OCI-M1 (cell line): ENCODE results near the gene HOXD10.
A peak's percentile ranks its signal among the peaks of the same experiment; 100 is the strongest.

ENCODE experiments used
- DNase-seq: peaks from one replicate; lab custom pipeline; 2025; lab: John Stamatoyannopoulos, UW

The HOXD10 gene

DNA sequence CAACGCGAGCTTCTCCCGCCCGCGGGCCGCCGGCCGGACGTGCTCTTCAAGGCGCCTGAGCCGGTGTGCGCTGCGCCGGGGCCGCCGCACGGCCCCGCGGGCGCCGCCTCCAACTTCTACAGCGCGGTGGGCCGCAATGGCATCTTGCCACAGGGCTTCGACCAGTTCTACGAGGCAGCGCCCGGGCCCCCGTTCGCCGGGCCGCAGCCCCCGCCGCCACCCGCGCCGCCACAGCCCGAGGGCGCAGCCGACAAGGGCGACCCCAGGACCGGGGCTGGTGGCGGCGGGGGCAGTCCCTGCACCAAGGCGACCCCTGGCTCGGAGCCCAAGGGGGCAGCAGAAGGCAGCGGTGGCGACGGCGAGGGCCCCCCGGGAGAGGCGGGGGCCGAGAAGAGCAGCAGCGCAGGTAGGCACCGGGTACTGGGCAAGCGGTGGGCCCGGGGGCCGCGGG, 8.8 kb upstream of the HOXD10 start:
- no peak for DNase-seq

DNA sequence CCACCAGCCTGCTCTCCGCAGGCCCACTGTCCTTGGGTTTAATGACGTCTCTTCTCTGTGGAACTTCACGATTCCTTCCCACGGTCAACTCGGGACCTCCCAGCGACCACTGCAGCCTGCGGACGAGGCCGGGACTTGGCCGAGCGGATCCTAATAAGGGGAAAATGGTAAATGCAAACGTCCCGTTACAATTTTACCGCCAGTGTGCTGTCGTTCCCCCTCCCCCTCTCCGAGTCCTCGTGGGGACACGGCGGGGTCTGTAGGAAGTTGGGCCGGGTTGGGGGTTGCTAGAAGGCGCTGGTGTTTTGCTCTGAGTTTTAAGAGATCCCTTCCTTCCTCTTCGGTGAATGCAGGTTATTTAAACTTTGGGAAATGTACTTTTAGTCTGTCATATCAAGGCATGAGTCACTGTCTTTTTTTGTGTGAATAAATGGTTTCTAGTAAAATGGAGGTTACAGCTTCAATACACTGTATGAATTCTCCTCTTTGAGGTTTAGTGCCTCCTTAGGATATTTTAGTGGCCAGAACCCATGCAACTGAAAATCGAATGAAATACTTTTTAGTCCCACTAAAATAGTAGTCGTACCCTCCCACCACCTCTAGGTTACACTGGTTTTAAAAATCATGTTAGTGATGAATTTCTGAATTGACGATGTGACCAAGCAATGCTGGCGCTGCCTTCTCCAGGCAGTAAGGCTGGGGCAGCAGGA, 7.2 kb upstream of the HOXD10 start:
- DNase-seq: no peak

DNA sequence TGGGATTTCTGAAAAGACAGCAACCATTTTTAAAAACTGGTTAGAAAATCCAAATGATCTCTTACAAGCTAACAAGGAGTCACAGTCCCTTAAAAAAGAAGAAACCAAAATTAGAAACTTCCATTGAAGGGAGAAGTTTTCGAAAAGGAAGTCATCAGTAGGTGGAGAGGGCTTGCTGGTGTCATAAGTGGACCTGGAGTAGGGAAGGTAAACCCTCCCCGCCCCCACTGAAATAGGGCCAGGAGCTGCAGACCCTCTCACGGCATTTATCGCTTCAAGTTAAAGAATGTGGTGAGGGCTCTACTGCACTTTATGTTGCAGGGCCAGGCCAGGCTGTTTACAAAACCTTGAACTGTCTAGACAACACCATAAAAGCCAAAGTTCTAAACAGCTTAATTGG, 6.6 kb upstream of the HOXD10 start:
- DNase-seq: no peak

DNA sequence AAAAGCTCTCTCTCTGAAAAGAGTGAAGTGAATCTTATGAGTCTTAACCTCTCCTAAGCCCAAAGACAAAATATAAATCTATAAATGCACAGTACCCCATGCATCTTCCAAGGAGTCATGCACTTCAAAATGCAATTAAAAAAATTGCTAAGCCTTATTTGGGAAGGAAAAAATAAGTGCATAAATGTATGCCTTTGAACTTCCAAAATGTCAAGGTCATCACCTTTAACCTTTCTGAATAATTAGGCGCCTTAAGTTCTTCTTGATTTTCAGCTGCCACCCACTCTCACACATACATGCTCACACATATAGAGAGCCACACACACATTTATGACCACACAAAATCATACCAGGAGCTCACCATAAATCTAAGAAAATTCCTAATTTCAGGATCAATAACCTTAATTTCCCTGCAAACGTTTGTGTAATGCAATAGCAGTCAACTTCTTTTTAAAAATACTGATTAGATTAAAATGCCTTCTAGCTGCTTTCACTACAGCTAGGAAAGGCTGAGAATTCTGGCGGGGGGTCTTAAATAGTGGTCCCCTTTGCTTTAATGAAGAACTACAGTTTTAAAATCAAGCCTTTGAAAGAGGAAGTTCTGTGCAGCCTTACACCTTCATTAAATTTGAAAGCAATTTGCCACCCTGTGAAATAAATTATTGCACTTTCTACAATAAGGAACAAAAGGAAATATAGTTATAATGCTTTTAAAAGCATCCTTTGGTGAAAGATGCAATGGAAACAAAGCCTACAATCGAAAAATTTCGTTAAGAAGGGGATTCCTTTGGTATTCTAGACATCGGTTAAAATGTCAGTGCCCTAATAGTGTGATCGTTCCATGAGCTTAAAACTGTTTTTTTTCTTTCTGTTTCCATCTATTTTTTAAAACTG, 5.9 kb upstream of the HOXD10 start:
- no peak for DNase-seq

DNA sequence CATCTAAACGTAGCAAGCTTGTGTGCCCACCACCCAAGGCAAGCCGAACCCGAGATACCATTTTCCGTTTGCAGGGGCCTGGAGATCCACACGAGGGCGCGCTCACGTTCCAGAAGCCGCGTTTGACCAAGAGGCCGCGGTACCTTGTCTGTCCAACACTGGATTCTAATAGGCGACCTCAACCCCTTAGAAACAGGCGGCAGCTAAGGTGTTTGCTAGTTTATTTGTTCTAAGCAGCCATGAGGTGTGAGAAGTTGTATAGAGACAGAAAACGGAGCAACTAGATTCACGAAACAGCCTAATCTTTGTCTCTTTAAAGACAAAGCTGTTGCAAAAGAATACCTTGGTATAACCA, 5.3 kb upstream of the HOXD10 start:
- DNase-seq: peak; percentile 78

DNA sequence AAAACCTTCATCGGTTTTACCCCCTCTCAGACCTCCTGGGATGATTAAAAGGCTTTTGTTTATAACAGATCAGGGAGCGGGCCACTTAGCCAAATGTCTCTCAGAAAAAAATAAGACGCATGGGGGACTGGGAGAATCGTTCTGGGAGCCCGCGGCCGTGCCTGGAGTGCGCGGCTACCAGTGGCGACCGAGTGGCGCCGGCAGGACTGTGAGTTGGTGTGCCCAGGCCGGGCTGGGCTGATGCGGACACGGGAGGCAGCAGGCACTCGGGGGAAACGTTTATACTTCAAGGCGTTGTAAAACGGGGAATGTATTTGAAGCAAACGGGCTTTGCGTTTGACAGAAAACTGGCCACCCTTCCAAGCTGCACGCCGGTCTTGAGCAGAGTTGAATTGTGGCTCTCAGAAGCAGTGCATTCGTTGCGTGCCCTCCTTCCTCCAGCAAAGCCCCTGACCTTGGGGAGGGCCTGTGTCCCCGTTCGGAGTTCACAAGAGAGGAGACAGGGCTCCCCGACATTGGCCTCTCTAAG, 4.7 kb upstream of the HOXD10 start:
- DNase-seq: no peak

DNA sequence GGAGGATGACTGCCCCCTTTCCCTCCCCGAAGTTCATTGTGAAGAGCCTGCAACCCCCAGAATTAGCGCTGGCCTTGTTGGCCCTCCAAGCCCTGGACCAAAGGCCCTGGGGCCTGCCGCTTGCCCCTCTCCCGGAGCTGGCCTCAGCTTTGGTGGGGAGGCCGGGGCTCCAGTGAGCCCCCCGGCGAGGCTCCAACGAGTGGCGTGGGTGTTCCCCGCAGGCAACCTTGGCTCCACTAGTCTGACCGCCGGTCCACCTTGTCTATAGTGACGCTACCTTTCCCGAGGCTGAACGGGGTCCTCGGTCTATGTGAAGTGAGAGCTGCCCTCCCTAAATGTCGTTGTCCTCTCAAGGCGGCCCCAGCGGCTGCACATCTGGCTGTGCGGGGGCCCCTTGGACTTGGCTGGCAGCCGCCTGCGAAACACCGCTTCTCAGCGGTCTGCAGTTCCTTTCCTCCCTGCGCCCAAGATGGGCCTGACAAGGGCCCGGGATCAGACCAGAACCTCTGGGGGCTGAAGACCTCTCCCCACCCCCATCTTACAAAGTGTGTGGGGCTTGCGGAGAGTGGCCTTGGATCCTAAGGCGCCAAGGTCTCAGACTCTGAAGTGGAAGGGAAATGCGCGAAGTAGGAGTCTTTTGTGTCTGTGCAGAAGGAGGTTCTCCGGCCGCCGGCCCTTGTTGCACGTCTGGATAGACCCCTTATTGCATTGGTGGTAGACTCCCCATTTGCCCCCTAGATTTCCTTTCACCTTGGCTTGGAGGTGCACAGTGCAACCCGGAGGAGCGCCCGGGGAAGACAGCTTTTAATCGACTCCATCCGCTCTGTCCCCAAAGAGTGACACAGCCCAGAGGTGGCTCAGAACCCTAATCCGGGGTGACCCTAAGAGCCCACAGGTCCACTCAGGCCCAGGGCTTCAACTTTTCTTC, 3.9 kb upstream of the HOXD10 start:
- no peak for DNase-seq

DNA sequence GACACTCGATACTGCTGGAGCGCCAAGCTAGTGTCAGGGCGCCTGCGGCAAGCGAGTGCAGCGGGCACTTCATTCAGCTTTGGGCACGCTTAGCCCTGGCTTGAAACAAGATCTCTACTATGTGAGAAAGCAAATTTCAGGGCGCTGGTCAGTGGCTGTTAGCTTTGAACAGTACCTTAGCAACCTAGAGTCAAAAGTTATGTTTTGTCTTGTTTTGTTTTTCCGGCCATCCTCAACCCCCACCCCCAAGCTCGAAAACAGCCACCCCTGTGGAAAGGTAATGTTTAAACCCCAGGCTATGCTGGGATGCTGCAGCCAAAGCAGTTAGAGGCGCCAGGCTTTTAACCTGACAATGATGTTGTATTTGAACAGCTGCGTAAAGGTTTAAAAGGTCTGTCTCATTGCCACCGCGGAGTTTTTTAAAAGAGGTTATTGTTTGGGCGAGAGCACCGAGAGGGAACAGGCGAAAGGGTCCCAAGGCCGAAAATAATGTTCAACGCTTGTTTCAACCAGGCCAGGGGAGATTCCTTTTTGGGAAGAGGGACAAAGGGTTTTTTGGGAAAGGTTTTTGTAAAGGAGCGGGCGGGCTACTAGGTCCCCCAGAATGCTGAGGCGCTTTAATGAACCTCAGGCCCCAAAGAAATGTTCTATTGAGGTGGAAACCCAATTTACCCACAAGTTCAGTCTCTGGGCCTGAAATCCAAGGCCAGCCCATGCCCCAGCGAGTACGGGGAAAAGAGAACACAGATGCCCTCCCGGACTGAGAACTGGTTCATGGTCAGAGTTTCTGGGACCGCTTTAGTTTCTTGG, 2.3 kb upstream of the HOXD10 start:
- DNase-seq: no peak

DNA sequence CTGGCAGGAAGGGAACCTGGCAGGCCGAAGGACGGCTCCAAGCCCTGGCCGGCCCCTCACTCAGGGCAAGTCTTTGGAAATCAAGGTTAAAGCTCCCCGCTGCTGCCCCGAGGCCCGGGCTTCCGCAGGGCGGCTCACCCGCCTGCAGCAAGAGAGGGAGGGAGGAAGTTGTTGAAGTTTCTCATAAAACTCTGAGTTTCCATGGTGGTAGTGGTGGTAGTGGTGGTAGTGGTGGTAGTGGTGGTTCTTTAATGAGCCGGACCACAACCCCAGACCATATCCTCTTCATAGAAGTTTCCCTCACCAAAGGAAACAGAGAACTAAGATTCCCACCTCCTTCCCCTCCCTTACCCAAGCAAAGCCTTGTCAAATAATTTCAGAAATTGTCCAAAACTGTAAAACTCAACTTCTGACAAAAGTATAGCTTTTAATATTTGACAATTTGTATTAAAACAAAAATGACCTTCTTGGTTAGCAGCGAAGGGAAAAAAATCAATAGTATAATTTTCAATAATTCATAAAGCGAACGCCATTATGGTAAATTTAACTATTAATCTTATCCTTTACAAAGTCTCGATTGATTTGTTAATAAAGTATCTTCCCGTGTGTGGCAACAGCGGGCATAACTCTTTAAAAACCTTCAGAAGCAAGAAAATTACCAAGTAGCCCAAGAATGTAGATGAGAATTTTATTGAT, 1.5 kb upstream of the HOXD10 start:
- DNase-seq: no peak

DNA sequence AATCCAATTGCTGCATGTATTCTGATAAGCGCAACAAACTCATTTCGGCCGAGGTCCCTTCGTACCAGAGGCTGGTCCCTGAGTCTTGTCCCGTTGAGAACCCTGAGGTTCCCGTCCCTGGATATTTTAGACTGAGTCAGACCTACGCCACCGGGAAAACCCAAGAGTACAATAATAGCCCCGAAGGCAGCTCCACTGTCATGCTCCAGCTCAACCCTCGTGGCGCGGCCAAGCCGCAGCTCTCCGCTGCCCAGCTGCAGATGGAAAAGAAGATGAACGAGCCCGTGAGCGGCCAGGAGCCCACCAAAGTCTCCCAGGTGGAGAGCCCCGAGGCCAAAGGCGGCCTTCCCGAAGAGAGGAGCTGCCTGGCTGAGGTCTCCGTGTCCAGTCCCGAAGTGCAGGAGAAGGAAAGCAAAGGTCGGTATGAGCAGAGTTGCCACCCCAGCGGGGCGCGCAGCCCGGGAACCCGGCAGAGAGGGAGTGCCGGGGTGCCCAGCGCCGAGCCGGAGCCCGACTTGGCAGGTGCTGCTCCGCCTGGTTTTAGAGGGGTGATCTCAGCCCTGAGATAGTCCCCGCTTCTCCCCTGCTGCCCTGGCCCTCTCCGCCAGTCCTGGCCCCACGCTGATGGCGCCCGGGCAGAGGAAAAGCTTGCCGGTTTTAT, 714 bp downstream of the HOXD10 start:
- DNase-seq: no peak

DNA sequence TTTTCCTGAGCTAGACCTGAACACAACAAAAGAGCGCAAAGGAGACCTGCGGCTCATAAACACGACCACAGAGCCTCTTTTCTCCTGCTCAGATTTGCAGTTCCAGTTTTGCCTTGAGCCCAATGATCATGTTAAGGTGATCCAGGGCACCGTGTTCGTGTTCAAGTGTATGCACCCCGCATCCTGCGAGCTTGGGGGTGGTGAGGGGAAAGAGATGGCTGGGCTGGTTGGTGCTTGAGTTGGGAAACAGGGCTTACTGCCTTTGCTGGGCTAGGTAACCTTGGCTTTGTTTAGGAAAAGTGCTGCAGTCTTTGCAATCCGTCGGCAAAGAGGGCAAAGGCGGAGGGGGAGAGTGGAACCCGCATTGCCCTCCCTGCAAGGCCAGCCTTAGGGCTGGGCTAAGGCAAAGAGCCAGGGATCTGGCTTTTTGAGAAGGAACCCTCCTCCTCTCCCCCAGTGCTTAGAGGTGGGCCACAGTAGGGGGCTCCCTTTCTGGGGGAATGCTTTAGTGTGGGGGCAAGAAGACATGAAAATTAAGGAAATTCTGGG, 1.3 kb downstream of the HOXD10 start:
- DNase-seq: no peak

DNA sequence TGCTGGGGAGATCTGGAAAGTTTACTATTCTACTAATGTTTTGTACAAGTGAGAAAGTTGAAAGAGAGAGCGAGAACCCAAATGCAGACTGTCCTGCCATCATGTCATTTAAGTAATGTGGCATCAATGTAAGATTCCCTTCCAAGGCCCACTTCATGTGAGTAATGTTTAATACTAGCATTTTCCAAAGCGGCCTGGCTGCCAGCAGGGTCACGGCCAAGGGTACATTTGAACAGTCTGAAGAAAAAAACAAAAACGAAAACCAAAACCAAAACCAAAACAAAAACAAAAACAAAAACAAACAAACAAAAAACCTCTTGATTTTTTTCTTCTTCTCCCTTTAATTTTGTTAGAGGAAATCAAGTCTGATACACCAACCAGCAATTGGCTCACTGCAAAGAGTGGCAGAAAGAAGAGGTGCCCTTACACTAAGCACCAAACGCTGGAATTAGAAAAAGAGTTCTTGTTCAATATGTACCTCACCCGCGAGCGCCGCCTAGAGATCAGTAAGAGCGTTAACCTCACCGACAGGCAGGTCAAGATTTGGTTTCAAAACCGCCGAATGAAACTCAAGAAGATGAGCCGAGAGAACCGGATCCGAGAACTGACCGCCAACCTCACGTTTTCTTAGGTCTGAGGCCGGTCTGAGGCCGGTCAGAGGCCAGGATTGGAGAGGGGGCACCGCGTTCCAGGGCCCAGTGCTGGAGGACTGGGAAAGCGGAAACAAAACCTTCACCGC, 2.2 kb downstream of the HOXD10 start:
- peak; percentile 76 for DNase-seq

DNA sequence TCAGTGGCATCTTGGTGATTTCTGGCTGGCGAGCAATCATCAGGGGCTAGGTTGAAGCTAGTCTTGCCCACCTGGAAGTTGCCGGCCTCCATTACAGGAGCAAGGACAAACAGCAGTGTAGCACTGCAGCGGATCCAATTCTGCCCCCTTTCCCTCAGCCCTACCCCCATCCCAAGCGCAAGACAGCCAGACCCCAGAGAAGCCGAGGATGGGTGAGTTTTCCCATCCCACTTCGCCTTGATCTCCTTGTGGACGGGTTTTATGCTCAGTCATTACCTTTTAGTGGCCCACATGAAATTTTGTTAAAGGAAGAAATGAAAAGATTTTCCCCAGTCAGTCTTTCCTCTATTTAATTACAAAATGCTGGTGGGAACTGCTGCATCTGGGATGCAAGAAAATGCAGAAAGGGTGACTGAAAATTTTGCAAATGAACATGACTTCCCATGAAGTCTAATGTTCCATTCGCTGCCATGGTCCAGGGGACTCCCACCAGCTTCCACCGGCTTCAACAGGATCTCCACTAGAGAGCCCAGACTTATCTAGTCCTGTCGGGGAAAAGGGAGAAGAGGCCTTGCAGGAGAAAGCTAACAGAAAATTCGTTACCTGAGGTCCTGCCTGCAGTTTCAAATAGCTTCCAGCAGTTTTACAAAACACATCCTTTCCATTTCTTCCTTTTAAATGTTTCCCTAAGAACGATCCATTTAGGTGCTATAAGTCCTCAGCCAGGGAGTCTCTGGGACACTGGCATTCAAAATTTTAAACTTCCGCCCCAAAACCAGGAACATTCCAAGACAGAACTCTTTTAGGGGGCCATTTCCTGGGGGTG, 4.0 kb downstream of the HOXD10 start:
- DNase-seq: no peak

DNA sequence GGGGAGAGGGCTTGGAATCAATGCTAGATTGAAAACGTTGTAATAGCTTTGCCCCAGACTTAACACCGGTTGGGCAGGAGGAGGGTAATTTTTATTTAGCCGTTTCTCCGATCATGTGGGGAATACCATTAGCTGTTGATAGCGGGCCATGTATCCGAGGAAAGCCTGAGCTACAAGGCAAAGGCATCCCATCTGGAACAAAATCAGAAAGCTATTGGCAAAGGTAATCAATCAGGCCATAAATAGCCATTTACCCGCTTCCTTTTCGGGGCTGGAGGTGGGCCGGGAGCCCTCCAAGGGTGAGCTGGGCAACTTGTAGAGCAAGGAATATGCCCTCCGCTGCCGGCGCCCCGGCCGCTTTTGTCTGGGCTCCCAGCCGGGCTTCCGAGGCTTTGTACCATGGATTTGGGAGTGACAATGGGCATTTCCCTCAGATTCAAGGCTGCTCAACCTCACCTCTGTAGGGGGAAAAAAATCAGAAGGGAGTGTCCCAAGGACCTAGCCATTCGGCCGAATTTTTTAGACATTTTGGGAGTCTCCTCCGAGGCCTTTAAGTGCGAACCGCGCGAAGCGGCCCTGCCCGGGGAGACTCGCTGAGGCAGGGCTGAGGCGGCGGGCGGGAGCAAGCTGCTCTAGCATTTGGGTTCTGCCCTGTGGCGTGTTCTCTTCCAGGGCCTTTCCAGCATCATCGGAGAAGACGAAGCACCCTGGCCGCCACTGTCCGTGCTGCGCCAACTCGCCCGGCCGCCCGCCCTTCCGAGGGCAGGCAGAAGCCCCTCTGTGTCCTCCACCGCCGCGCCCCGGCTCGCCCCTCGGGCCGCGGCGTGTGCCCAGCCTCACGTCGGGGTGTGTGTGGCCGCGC, 4.8 kb downstream of the HOXD10 start:
- no peak for DNase-seq

DNA sequence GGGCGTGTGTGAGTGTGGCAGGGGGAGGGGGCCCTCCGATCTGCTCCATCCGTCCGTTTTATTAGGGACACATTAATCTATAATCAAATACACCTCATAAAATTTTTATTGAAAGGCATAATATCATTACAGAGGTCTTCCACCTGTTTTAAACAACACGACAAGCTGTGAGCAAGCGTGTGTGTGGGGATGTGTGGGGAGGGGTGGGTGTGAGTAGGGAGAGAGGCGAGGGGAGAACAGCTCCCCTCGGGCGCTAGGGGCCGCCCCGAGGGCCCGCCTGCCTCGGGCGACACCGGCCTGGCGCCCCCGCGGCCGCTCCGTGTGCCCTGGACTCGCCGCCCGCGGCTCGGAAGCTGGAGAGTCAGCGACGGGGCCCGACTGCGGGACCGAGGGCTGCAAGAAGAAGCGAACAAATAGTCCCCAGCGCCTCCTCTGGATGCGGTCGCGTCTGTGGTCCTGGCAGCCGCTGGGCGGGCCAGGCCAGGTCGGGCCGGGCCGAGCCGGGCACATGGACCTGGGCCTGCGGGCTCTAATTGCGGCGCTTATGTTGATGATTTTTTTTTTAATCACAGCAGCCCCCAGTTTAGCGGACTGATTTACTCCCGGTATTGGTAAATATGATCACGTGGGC, 5.6 kb downstream of the HOXD10 start:
- DNase-seq: no peak

DNA sequence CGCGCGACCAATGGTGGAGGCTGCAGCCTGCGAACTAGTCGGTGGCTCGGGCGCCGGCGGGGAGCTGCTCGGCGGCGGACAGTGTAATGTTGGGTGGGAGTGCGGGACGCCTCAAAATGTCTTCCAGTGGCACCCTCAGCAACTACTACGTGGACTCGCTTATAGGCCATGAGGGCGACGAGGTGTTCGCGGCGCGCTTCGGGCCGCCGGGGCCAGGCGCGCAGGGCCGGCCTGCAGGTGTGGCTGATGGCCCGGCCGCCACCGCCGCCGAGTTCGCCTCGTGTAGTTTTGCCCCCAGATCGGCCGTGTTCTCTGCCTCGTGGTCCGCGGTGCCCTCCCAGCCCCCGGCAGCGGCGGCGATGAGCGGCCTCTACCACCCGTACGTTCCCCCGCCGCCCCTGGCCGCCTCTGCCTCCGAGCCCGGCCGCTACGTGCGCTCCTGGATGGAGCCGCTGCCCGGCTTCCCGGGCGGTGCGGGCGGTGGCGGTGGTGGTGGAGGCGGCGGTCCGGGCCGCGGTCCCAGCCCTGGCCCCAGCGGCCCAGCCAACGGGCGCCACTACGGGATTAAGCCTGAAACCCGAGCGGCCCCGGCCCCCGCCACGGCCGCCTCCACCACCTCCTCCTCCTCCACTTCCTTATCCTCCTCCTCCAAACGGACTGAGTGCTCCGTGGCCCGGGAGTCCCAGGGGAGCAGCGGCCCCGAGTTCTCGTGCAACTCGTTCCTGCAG, 6.3 kb downstream of the HOXD10 start, which contains the start of gene HOXD9:
Gene HOXD9 (plus strand): TSS at position 37 of the 728 bp plus-strand sequence. CDS start 50 bp downstream, at position 87.
- no peak for DNase-seq
